Esophagus squamous epithelium (tissue), 5 donors: ENCODE data around the gene BMP5. TPM values are rescaled to one million over a fixed set of nuclear protein-coding genes. Genes with fewer than 3 reads are reported as not detected.

Experiments
- DNase-seq: peaks from one replicate; lab custom pipeline; 2025; lab: John Stamatoyannopoulos, UW
- H3K27ac ChIP-seq, 4 donors: fragments of 200-600 bp; sonication (generic); one replicate each; pipeline ENCODE4 v1.5.1; 2016 to 2019; ENCODE audit warnings: mild to moderate bottlenecking in 1 of 4
- H3K27me3 ChIP-seq, 4 donors: fragments of 200-600 bp; sonication (generic); 1 replicate in 3 of 4; 2 replicates in 1 of 4; pipeline versions ENCODE4 v1.5.1 to v1.6.0; 2017 to 2021; ENCODE audit warnings: antibody characterized with exemption in 1 of 4
- H3K36me3 ChIP-seq, 3 donors: fragments of 200-600 bp; sonication (generic); one replicate each; pipeline ENCODE4 v1.5.1; 2016 to 2019
- H3K4me1 ChIP-seq, 3 donors: fragments of 200-600 bp; sonication (generic); one replicate each; pipeline ENCODE4 v1.5.1; 2017 to 2019
- H3K4me3 ChIP-seq, 4 donors: fragments of 200-600 bp; sonication (generic); 1 replicate in 3 of 4; 2 replicates in 1 of 4; pipeline ENCODE4 v1.5.1; 2016 to 2019; ENCODE audit warnings: mild to moderate bottlenecking in 2 of 4, moderate library complexity in 1 of 4
- H3K9me3 ChIP-seq, 3 donors: fragments of 200-600 bp; sonication (generic); one replicate each; pipeline ENCODE4 v1.5.1; 2016 to 2019
- POLR2A ChIP-seq, 4 donors: fragments of 450-650 bp; IDR thresholded peaks; one replicate each; pipeline ENCODE4 v1.6.1; 2017; ENCODE audit warnings: antibody characterized with exemption in 4 of 4, mild to moderate bottlenecking in 4 of 4, moderate library complexity in 3 of 4
- WGBS, 2 donors: methylation state at CpG; one replicate each; pipeline ENCODE4 v1.1.5; 2018; 5-methylcytosine and 5-hydroxymethylcytosine counted together
- intact Hi-C: fragments of 100-400 bp; cut with DNase I; formaldehyde crosslinking; loops from one replicate; pipeline ENCODE4 v1.15.0; 2022
- total RNA-seq, 4 donors: library from RNA; depleted of rRNA; stranded (reverse); fragments of >200 nt; gene quantifications; one replicate each; pipeline ENCODE4 v1.1.0, GENCODE V29; 2016
- TF ChIP-seq, protein P1 (sequence below), 6 experiments: fragments of 450-650 bp in 4 of 6; fragments of 200-600 bp in 2 of 6; sonication (generic) in 2 of 6; IDR thresholded peaks; one replicate each; pipeline ENCODE4 v1.5.1; 2016 to 2019; ENCODE audit warnings: antibody characterized with exemption in 6 of 6, mild to moderate bottlenecking in 4 of 6, moderate library complexity in 4 of 6
- donor health status: DM: yes; HTN: yes; CAD: no.

Gene BMP5
- total RNA-seq, 4 donors from 2014 or later: 0.04 to 0.26 (median 0.15) TPM

DNA sequence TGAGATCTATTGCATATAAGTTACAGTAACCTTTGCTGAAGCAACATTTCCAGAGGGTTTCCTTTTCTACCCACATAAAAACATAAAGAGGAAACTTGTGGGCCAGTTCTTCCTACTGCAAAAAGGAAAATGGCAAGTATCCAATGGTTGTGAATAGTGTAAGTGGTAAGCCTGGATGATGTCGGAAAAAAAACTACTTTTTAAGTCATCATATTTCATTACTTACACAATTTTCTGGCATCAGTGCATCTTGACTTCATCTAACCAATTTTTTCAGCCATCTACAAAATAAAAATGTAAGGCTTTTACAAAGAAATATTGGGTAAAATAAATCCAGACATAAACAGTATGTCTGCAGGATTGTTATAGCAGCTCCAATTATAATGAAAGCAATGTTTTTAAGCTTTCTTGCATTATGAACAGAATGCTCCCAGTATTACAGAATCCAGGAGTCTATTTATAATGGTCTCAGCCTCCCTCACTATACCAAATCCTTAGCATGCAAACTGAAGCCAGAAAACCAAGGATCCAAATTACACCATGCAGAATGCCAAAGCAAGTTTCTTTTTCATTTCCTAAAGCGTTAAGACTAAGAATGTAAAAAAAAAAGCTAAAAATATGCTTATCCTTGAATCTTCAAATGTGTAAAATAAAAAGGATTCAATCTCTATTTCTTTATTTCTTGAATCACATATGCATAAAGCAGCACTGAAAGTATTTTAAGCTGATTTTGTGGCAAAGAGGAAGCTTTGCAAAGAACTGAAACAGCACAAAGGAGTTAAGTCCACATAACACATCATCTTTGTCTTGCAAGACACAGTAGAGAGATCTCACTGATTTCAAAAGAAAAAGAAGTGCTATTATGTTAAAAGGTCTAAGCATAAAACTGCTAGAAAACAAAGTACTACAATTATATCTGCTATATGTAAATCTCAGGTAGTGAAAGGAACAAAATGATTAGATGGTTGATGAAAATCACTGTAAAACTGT lies 169.6 kb downstream of the BMP5 start:
- Histone ChIP-seq H3K27me3 (no peaks in the 10 kb centered on the region), H3K27ac (no peak overlapping the region), H3K9me3 (no peaks in the 10 kb centered on the region), H3K4me1 (no peaks in the 10 kb centered on the region), H3K4me3 (no peak overlapping the region), H3K36me3 (no peaks in the 10 kb centered on the region)
- no peak for TF ChIP-seq POLR2A (IDR thresholded peaks at IDR 0.05)
- TF ChIP-seq, protein P1, sequence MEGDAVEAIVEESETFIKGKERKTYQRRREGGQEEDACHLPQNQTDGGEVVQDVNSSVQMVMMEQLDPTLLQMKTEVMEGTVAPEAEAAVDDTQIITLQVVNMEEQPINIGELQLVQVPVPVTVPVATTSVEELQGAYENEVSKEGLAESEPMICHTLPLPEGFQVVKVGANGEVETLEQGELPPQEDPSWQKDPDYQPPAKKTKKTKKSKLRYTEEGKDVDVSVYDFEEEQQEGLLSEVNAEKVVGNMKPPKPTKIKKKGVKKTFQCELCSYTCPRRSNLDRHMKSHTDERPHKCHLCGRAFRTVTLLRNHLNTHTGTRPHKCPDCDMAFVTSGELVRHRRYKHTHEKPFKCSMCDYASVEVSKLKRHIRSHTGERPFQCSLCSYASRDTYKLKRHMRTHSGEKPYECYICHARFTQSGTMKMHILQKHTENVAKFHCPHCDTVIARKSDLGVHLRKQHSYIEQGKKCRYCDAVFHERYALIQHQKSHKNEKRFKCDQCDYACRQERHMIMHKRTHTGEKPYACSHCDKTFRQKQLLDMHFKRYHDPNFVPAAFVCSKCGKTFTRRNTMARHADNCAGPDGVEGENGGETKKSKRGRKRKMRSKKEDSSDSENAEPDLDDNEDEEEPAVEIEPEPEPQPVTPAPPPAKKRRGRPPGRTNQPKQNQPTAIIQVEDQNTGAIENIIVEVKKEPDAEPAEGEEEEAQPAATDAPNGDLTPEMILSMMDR (IDR thresholded peaks at IDR 0.05): no peak
- 55 to 66% methylated on average over 2 of the region's 2 CpGs for WGBS, 2 donors
- intact Hi-C loops: no loop called here
- no peak for DNase-seq

DNA sequence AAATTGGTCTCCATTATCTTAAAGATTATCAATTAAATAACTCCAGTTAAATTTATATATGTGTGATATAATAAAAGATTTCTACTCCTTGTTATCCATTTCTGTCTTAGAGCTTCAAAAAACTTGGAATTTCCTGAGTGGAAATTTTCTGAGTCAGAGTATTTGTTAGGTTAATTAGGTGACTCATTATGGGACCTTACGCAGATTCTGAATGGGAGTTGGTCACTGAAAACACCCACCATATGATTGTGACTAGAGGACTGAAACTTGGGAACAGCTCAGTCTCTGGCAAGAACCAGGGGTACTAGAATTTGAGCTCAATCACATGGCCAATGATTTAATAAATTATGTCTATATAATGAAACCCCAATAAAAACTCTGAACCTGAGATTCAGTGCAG lies 171.0 kb downstream of the BMP5 start:
- 17 to 27% methylated on average over 1 of the region's 1 CpG for whole genome bisulfite sequencing, 2 donors
- Histone ChIP-seq H3K4me3 (no peak overlapping the region), H3K27me3 (no peaks in the 10 kb centered on the region), H3K4me1 (no peaks in the 10 kb centered on the region), H3K27ac (no peak overlapping the region), H3K9me3 (no peaks in the 10 kb centered on the region), H3K36me3 (no peaks in the 10 kb centered on the region)
- TF ChIP-seq POLR2A (IDR thresholded peaks at IDR 0.05): no peak
- TF ChIP-seq, protein P1 (IDR thresholded peaks at IDR 0.05): no peak
- DNase-seq: no peak
- intact Hi-C loops: no loop called here
